ENCODE measurements around the gene ICA1L.

ICA1L gene

DNA sequence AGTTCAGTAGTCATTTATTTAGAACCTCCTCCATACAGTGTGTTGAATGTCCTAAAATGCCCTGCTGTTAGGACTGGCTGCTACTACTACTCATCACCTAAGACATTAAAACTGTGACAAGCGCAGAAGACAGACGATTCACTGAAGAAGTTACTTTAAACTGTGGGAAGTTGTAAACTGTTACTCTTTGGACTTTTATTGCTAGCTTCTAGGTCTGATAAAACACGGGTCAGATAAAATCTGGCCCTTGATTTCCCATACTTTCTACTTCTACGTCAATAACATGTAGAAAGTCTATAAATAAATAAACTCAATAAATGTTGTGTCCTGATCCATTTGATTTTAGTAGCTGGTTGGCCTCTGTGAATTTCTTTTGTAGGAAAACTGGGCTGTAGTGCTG is 113.4 kb downstream of the ICA1L start:
- Histone ChIP-seq H3K27ac (ENCODE audit: low read length) (no peak overlapping the region), H3K4me1 (ENCODE audit: control insufficient read depth, low read depth, low read length) (no peaks in the 10 kb centered on the region), H3K4me3 (ENCODE audit: low read length) (no peak overlapping the region), H3K36me3 (ENCODE audit: control insufficient read depth, low read depth, low read length) (peaks cover 27% of the 10 kb centered on the region), H3K9me3 (ENCODE audit: control insufficient read depth, low read depth, low read length) (no peaks in the 10 kb centered on the region), H3K9ac (ENCODE audit: low read length) (no peak overlapping the region), H3K27me3 (ENCODE audit: control insufficient read depth, insufficient read depth, low read length) (no peaks in the 10 kb centered on the region)

GRCh38 chr2:202757339-202757738 is 114.2 kb downstream of the ICA1L start:
- no peaks in the 10 kb centered on the region for H3K27me3 ChIP-seq (ENCODE audit: control insufficient read depth, insufficient read depth, low read length)
- no peak overlapping the region for H3K4me3 ChIP-seq (ENCODE audit: low read length)
- H3K9ac ChIP-seq (ENCODE audit: low read length) = no peak overlapping the region
- no peaks in the 10 kb centered on the region for H3K4me1 ChIP-seq (ENCODE audit: control insufficient read depth, low read depth, low read length)
- H3K9me3 ChIP-seq (ENCODE audit: control insufficient read depth, low read depth, low read length) = no peaks in the 10 kb centered on the region
- peaks cover 27% of the 10 kb centered on the region for H3K36me3 ChIP-seq (ENCODE audit: control insufficient read depth, low read depth, low read length)
- H3K27ac ChIP-seq (ENCODE audit: low read length) = no peak overlapping the region

DNA sequence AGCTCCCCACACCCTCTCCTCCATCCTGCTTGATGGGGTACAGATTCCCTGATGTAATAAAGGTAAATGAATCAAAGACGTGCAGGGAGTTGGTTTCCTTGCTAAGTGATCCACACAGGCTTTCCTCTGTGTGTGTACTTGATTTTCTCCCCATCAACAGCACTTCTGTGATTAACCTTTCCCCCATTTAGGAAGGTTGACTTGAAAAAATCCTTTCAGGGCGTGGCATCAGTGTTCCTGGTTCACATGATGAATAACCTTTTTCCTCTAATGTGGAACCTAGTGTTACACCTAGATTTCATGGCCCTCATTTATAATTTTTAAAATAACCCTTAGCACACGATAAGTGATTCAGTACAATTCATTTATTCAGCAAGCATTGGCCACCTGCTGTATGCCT is 115.0 kb downstream of the ICA1L start:
- H3K9ac ChIP-seq (ENCODE audit: low read length) = no peak overlapping the region
- H3K27ac ChIP-seq (ENCODE audit: low read length) = no peak overlapping the region
- H3K9me3 ChIP-seq (ENCODE audit: control insufficient read depth, low read depth, low read length) = no peaks in the 10 kb centered on the region
- peaks cover 27% of the 10 kb centered on the region for H3K36me3 ChIP-seq (ENCODE audit: control insufficient read depth, low read depth, low read length)
- H3K27me3 ChIP-seq (ENCODE audit: control insufficient read depth, insufficient read depth, low read length) = no peaks in the 10 kb centered on the region
- H3K4me1 ChIP-seq (ENCODE audit: control insufficient read depth, low read depth, low read length) = no peaks in the 10 kb centered on the region
- no peak overlapping the region for H3K4me3 ChIP-seq (ENCODE audit: low read length)

DNA sequence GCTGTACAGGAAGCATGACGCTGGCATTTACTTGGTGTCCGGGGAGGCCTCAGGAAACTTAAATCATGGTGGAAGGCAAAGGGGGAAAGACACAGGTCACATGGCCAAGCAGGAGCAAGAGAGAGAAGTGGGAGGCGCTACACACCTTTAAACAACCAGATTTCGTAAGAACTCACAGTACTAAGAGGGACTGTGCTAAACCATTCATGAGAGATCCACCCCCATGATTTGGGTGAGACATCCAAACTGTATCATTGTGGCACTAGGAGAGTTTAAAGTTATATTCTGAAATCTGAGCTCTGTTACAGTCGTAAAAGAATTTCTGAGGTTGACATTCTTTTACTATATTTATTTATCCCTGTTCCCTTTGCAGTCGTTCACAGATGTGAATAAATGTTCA is 116.6 kb downstream of the ICA1L start:
- Histone ChIP-seq H3K4me3 (ENCODE audit: low read length) (no peak overlapping the region), H3K4me1 (ENCODE audit: control insufficient read depth, low read depth, low read length) (no peaks in the 10 kb centered on the region), H3K9me3 (ENCODE audit: control insufficient read depth, low read depth, low read length) (no peaks in the 10 kb centered on the region), H3K27ac (ENCODE audit: low read length) (no peak overlapping the region), H3K36me3 (ENCODE audit: control insufficient read depth, low read depth, low read length) (peaks cover 23% of the 10 kb centered on the region), H3K27me3 (ENCODE audit: control insufficient read depth, insufficient read depth, low read length) (no peaks in the 10 kb centered on the region), H3K9ac (ENCODE audit: low read length) (no peak overlapping the region)

DNA sequence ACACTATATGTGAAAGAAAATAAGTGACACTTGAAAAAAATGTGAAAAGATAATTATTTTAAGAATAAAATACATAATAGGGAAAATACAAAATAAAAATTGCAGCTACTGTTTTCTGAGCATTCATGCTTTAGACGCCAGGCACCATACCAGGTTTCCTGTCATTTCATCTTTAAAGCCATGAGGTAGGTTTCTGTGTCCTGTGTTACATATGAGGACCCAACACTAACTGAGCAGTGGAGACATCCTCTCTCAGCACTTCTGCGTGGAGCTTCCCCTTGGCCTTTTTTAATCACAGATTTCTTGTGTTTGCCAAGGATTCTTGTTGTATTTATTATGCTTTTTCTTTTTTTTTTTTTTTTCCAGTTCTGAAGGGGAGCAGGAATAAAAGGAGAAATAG is 119.5 kb downstream of the ICA1L start:
- peaks cover under 1% of the 10 kb centered on the region for H3K36me3 ChIP-seq (ENCODE audit: control insufficient read depth, low read depth, low read length)
- H3K4me3 ChIP-seq (ENCODE audit: low read length) = no peak overlapping the region
- H3K9me3 ChIP-seq (ENCODE audit: control insufficient read depth, low read depth, low read length) = no peaks in the 10 kb centered on the region
- H3K27me3 ChIP-seq (ENCODE audit: control insufficient read depth, insufficient read depth, low read length) = no peaks in the 10 kb centered on the region
- H3K9ac ChIP-seq (ENCODE audit: low read length) = no peak overlapping the region
- H3K4me1 ChIP-seq (ENCODE audit: control insufficient read depth, low read depth, low read length) = no peaks in the 10 kb centered on the region
- no peak overlapping the region for H3K27ac ChIP-seq (ENCODE audit: low read length)

DNA sequence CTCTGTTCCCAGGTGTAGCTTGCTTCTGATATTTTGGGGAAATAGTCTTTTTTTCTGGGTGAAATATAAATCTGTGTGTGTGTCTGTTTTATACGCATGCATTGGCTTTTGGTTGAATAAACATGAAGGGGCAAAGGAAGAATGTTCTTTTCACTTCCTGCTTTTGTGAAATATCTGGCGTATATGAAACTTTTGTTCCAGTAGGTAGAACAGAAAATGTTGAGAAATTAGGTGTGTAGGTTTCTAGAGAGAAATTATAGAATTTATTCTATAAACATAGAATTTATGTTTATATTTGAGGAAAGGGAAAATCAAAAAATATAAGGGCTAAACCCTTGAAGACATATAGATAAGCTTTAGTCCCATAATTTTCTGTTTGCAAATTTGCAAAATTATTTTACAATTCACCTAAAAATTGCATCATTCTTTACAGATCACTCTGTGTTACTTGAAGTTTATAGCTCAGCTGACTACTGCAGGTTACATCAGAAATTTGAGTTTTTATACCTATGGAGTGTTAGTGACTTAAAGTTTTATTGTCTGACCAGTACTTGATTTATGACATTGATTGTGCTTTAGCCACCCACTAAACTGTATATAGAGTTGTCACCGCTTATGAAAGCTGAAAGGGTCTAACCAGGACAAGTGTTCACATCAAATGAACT is 120.7 kb downstream of the ICA1L start:
- no peaks in the 10 kb centered on the region for H3K4me1 ChIP-seq (ENCODE audit: control insufficient read depth, low read depth, low read length)
- no peaks in the 10 kb centered on the region for H3K36me3 ChIP-seq (ENCODE audit: control insufficient read depth, low read depth, low read length)
- no peak overlapping the region for H3K4me3 ChIP-seq (ENCODE audit: low read length)
- no peak overlapping the region for H3K27ac ChIP-seq (ENCODE audit: low read length)
- H3K9ac ChIP-seq (ENCODE audit: low read length) = no peak overlapping the region
- no peaks in the 10 kb centered on the region for H3K9me3 ChIP-seq (ENCODE audit: control insufficient read depth, low read depth, low read length)
- no peaks in the 10 kb centered on the region for H3K27me3 ChIP-seq (ENCODE audit: control insufficient read depth, insufficient read depth, low read length)

GRCh38 chr2:202749477-202749876 is 122.1 kb downstream of the ICA1L start:
- no peak overlapping the region for H3K4me3 ChIP-seq (ENCODE audit: low read length)
- H3K27me3 ChIP-seq (ENCODE audit: control insufficient read depth, insufficient read depth, low read length) = no peaks in the 10 kb centered on the region
- no peaks in the 10 kb centered on the region for H3K36me3 ChIP-seq (ENCODE audit: control insufficient read depth, low read depth, low read length)
- no peaks in the 10 kb centered on the region for H3K4me1 ChIP-seq (ENCODE audit: control insufficient read depth, low read depth, low read length)
- no peaks in the 10 kb centered on the region for H3K9me3 ChIP-seq (ENCODE audit: control insufficient read depth, low read depth, low read length)
- H3K9ac ChIP-seq (ENCODE audit: low read length) = no peak overlapping the region
- no peak overlapping the region for H3K27ac ChIP-seq (ENCODE audit: low read length)

DNA sequence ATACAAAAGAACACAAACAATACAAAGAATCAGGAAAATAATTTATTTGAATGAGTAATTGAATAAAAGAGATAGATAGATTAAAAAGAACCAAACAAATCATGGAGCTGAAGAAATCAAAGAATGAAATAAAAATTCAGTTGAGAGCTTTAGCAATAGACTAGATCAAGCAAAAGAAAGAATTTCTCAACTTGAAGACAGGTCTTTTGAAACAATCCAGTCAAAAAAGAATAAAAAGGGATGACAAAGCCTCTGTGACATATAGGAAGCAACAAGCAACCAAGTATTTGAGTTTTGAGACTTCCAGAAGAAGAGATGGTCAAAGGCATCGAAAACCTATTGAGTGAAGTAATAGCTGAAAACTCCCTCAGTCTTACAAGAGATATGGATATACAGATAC is 128.0 kb downstream of the ICA1L start:
- Histone ChIP-seq H3K9ac (ENCODE audit: low read length) (no peak overlapping the region), H3K4me3 (ENCODE audit: low read length) (no peak overlapping the region), H3K9me3 (ENCODE audit: control insufficient read depth, low read depth, low read length) (no peaks in the 10 kb centered on the region), H3K27me3 (ENCODE audit: control insufficient read depth, insufficient read depth, low read length) (no peaks in the 10 kb centered on the region), H3K36me3 (ENCODE audit: control insufficient read depth, low read depth, low read length) (no peaks in the 10 kb centered on the region), H3K27ac (ENCODE audit: low read length) (no peak overlapping the region), H3K4me1 (ENCODE audit: control insufficient read depth, low read depth, low read length) (no peaks in the 10 kb centered on the region)

DNA sequence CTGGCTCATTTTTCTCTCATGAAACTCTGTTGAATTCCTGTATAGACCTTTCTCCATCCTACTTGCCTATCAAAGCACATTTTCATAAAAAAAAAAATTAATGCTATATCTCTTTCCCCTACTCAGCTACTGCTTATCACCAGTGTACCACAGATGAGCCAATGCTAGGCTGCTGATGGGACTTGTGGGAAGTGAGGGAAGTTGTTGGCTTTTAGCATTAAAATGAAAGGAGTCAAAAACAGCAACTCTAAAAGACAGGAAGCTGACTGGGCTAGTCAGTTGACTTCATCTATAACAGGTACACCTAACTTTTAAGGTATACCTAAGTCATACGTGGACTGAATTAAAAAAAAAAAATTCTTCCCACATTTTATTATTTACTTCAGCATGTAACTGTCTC is 134.7 kb downstream of the ICA1L start:
- Histone ChIP-seq H3K4me3 (ENCODE audit: low read length) (no peak overlapping the region), H3K4me1 (ENCODE audit: control insufficient read depth, low read depth, low read length) (no peaks in the 10 kb centered on the region), H3K27me3 (ENCODE audit: control insufficient read depth, insufficient read depth, low read length) (no peaks in the 10 kb centered on the region), H3K9ac (ENCODE audit: low read length) (no peak overlapping the region), H3K27ac (ENCODE audit: low read length) (no peak overlapping the region), H3K9me3 (ENCODE audit: control insufficient read depth, low read depth, low read length) (peaks cover 5% of the 10 kb centered on the region), H3K36me3 (ENCODE audit: control insufficient read depth, low read depth, low read length) (peaks cover 3% of the 10 kb centered on the region)

GRCh38 chr2:202726070-202726469 is 145.5 kb downstream of the ICA1L start:
- Histone ChIP-seq H3K4me3 (ENCODE audit: low read length) (no peak overlapping the region), H3K4me1 (ENCODE audit: control insufficient read depth, low read depth, low read length) (no peaks in the 10 kb centered on the region), H3K36me3 (ENCODE audit: control insufficient read depth, low read depth, low read length) (peaks cover 8% of the 10 kb centered on the region), H3K27me3 (ENCODE audit: control insufficient read depth, insufficient read depth, low read length) (no peaks in the 10 kb centered on the region), H3K9me3 (ENCODE audit: control insufficient read depth, low read depth, low read length) (no peaks in the 10 kb centered on the region), H3K9ac (ENCODE audit: low read length) (no peak overlapping the region), H3K27ac (ENCODE audit: low read length) (no peak overlapping the region)

- H3K27ac ChIP-seq (ENCODE audit: low read length) = no peak overlapping the region
- H3K9ac ChIP-seq (ENCODE audit: low read length) = no peak overlapping the region
- H3K4me3 ChIP-seq (ENCODE audit: low read length) = no peak overlapping the region
- H3K9me3 ChIP-seq (ENCODE audit: control insufficient read depth, low read depth, low read length) = no peaks in the 10 kb centered on the region
- peaks cover 8% of the 10 kb centered on the region for H3K36me3 ChIP-seq (ENCODE audit: control insufficient read depth, low read depth, low read length)
- H3K27me3 ChIP-seq (ENCODE audit: control insufficient read depth, insufficient read depth, low read length) = no peaks in the 10 kb centered on the region
- no peaks in the 10 kb centered on the region for H3K4me1 ChIP-seq (ENCODE audit: control insufficient read depth, low read depth, low read length)
Observed at GRCh38 chr2:202723746-202724145, 147.8 kb downstream of the ICA1L start.
